ENCODE measurements around the gene GHRH.

The GHRH gene

DNA sequence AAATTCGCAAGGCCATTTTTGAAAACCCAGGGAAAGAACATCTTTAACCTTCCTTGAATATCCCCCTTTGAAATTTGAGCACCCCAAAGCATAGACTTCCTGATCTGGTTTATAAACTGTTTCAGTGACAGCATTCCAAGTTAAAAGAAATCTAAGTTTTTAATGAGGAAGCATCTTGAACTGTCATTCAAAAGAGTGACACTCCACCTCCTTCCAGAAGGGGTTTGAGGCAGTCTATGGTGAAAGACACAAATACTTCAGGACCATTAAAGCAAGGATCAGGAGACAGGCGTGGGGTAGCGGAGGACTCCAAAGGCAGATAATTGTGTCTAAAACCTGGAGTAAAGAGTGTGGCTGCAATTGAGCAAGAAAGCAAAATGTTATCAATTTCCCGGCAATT, 691 bp downstream of the GHRH start:
- DNase-seq, result no peak

DNA sequence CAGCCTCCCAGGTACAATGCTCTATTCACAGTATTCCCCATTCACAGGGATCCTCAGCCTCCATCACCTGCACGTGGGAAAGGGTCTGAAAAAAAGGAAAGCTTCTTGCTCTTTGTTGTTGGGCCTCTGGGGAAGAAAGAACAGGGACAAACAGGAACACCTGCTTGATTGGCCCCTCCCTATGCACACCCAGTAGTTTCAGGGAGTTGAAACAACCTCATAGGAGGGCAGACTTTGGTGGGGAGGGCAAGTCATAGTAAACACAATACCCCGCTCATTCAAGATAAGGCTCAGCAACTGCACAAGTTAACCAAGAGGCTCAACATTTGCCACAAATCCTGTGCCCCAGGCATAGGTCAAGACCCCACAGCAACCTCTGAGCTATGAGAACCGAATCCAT, 1.7 kb downstream of the GHRH start:
- no peak for DNase-seq

DNA sequence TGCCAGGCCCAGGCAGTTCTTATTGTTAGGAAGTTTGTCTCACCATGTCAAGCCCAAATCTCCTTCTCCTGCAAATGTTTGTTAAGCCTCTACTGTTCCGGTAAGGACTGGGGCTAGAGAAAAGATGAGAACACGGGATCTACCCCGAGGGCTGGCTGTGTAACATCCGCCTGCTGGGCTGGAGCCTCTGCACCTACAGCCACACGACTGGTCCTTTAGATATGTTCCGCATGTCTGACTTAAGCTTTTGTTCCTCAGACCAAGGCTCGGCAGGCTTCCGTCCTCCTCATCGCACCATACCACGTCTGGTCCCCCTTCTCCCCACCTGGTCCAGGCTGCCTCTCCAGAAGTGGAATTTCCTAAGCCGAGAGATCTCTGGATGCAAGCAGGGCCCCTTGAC, 2.6 kb downstream of the GHRH start:
- DNase-seq, result no peak

DNA sequence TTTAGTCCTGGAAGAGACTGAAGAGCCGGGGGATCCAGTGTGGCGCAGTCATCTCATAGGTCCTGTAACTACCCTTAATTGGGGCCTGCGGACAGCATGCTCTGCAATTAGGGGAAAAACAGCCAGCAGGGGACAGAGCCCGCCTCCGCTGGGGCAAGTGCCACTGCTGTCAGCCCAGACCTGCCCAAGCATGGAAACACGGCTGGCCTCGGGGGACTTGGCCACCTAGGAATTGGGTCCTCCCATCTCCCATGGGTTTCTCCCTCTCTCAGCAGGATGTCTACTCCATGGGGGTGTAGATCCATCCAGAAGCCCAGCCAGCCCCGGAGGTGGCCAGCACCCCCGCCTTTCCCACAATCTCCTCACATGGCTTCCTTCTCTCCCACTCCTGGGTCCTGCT, 3.6 kb downstream of the GHRH start:
- no peak for DNase-seq

DNA sequence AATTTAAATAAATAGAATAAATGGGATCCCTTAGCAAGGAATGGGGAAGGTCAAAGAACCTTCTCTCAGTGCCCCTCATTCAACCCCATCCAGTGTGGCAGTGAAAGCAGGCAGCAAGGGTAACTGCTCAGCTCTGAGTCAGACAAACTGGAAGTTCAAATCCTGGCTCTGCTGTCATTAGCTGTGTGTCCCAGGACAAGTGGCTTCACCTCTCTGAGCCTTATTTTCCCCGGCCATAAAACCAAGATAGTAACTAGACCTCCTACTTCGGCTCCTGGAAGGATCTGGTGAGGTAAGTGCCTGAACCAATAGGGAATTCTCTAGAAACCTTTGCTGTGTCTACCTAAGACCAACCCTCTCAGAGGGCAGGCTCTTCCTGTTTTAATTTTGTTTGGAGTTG, 4.1 kb downstream of the GHRH start:
- DNase-seq, result no peak

DNA sequence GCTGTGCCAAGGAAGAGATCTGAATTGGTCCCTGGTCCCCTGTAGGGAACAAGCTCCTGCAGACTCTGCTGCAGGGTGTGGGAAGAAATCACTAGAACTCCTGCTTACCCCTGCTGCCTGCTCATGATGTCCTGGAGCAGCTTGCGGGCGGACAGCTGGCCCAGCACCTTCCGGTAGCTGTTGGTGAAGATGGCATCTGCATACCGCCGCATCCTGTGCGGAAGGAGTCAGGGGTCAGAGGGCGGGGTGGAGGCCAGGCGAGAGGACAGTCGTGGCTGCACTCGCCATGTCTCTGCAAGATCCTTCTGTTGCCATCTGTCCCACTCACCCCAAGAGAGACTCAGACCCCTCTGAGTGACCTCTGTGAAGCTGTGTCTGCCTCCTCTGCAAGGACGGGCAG, 5.3 kb downstream of the GHRH start:
- no peak for DNase-seq

DNA sequence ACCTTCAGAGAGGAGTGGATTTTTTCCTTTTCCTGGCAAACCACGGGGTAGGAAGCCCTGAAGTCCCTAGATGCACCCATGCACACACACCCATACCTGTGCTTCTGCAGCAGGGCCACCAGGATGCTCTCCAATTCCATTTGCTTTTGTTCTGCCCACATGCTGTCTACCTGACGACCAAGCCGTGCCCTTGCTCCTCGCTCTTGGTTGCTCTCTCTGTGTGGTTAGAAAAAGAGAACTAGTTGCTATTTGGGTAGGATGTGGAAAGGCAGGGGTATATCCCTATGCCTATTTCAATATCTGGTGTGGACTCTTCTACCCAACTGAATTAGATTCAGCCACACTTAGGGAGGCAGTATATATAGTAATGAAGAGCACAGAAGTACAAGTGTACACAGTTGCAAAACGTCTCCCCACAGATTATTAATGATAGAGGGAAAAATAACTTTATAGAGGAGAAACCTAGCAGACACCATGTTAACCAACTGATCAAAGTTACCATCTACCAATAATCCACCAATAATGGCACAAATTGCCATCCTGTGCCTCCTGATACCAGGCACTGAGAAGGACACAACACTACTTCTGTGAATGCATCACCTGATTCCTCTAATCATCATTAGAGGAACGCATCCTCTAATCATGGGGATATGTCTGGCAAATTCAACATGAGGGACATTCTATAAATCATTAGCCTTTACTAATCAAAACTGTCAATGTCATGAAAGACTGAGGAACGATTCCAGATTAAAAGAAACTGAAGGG, 7.3 kb downstream of the GHRH start:
- DNase-seq, result no peak

DNA sequence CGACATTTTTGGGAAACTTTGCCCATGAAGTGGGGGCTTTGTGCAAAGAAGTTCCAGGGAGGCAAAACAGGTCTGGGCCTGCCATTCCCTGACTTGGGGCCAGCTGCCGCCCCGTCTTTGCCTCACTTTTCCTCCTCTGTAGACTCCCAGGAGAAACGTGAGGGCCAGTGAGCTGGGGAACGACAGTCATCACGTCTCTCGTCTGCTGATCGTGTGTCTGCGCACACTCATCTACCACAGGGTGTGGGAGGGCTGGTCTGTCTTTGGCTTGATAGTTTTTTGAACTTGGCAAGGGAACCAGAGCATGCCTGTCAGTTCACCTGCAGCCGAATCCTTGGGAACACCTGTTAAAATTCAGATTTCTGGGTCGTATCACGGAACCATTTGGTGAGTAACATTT, 8.5 kb downstream of the GHRH start:
- DNase-seq, result no peak

DNA sequence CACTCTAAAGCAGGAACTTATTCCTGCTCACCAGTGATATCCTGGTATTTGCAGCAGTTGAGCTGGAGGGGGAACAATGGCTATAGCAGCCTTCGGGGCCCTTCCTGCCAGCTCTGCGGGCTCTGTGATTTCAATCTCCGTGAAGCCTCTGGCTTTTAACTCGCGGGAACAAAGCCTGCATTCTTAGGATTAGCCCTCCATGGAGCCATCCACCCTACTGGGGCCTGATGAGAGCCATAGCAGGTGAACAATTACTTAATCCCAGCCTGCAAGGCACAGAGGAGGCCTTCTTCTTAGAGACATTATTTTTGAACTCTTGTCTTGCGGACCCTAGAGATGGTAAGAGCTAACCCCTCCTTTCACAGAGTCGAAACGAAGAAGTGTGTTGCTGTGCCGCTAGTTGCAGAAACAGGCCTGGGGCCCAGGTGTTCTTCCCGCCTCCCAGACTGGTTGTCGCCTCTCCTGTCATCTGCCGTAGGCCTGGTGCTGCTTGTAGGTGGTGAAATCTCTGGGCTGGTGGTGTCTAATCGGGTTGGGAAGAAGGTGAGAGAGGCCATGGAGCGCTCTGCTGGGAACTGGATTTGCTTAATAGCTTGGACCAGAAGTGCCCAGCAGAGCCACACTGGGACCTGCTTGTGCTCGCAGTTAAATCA, 9.7 kb downstream of the GHRH start:
- no peak for DNase-seq

DNA sequence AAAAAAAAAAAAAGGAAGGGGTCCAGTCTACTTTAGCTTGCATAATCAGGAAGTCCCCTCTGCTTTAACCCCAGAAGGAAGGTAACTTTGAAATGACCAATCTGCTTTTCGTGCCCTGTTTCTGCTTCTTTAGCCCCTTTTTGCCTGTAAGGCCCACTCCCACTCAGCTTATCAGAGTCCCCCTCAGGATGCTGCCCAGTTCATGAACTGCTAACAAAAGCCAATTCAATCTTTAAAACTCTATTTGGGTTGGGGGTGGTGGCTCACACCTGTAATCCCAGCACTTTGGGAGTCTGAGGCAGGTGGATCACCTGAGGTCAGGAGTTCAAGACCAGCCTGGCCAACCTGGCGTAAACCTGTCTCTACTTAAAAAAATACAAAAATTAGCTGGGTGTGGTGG, 12.3 kb downstream of the GHRH start:
- no peak for DNase-seq

DNA sequence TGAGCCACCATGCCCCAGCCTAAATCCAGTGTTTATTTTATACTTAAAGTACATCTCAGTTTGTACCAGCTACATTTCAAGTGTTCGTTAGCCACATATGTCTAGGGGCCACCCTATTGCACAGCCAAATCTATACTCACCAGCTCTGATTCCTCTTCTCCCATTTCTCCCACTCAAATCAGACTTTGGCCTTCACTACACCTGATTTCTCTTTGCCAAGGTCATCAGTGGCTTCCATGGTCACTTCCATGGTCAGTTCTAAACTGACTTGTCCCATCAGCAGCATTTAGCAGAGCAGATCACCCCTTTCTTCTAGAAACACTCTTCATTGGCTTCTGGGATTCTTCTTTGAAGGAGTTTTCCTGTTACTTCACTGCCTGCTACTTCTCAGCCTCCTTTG, 14.1 kb downstream of the GHRH start:
- DNase-seq, result no peak

DNA sequence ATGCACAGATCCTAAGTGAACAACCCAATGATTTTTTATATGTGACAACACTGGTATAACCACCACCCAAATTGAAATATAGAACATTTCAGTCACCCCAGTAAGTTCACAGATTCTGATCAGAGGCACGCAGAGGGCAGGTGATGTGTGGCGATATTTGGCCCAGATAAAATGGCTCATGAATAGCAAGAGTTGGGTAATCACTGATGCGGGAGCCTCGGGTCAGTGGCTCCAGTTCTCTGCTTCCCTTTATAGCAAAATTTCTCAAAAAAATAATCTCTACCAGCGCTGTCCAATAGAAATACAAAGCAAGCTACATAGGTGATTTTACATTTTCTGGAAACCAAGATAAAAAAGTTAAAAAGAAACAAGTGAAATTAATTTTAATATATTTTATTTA, 14.9 kb downstream of the GHRH start:
- no peak for DNase-seq

DNA sequence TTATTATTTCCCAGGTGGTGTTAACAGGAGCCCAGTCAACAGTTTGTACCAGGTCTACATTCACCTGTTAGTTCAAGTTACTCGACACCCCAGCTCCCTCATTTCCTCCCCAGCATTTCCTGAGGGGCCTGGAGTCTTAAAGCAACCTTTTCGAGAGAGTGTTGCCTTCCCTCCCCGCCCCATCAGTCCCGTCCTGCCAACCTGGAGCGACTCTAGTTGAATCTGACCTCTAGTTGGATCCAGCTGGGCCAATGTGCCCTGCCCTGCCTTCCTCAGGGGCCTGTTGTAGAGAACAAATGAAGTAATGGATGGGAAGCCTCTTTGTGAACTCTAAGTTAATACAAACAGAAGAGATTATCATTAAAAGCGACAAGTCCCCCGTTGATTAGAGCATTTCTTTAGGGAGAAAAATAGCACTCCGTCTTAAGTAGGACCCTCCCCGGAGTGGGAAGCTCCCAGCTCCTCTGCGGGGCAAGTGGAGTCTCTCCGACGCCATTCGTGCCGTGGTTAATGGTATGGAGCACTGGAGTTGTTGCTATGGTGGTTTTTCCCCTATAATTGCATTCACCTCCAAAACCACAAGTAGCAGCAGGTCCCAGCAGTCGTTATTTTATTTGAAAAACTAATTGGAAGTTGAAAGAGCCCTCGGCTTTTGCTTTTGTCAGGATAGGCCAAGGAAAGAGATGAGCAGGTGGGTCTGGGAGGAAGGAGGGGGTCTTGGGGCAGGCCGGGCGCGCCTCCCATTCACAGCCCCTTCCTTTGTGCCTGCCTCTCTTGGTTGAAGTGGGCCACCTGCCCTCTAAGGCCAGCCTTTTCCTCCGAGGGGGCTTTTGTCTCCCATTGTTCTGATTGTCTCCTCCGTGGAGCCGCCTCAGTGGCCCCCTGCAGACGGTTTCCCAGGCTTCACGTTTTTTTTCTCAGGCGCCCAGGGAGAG, 16.1 kb downstream of the GHRH start:
- no peak for DNase-seq

DNA sequence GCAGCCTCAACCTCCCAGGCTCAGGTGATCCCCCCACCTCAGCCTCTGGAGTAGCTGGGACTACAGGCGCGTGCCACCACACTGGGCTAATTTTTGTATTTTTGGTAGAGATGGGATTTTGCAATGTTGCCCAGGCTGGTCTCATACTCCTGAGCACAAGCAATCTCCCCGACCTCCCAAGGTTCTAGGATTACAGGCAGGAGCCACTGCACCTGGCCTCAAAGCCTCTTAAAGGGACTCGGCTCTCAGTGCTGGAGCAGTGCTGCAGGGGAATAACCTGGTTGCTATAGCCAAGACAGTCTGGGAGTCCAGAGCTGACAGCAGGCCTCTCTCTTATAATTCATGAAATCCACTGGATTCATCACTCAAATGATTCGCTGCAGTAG, 17.0 kb downstream of the GHRH start:
- DNase-seq, result no peak

DNA sequence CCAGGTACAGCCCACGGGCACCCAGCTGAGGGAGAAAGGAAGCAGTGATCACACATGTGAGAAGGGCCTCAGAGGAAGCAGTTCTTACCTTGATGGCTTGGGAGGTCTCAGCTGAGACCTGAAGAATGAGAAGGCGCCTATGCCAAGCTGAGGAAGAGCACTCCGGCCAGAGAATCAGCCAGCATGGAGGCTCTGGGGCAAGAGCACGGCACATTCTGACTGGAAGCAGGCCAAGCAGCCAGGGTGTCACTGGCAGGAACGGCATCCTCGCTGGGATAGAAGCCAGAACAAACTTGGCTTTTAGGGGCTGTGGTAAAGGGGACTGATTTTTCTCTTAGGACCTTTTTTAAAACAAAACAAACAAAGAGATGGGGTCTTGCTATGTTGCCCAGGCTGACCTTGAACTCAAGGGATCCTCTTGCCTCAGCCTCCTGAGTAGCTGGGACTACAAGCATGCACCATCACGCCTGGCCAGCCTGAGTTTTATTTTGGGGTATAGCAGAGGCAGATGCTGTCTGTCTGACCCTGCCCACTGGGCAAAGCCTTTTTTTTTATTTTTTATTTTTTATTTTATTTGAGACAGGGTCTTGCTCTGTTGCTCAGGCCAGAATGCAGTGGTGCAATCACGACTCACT, 17.6 kb downstream of the GHRH start:
- DNase-seq, result no peak

DNA sequence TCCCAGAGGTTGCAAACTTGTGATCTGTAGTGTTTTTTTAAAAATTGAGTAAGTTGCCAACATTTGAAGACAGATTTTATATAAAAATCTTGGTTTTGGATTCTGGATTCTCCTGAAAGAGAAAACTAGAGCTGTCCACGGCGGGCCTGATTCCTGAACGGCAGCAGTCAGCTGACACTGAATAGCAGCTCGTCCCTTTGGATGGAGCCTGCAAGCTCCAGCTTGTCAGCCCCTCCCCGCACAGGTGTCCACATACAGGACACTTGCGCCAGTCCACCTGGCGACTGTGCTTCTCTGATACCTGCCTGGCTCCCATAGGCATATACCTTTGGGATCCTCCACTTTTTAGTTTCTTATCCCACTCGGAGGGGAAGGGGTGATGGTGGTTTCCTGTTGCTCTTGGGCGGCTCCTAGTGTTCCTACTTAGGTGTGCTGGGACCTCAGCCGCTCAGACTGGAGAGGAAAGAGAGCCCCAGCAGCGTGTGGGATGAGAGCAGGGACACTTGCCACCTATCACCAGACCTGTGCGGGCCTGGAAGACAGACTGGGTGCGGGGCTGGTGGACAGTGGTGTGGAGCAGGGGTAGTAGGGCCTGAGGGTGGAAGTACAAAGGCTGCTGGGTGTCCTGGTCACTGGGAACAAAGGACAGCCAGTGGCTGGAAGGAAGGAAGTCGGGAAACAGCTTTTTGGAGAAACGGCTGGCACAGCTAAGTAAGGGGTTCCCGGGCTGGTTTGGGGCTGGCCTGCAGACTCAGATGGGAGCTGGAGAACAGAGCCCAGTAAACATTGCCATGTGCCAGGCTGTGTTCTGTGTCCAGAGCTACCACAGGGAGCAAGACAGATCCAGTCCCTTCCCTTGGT, 18.3 kb downstream of the GHRH start:
- no peak for DNase-seq

DNA sequence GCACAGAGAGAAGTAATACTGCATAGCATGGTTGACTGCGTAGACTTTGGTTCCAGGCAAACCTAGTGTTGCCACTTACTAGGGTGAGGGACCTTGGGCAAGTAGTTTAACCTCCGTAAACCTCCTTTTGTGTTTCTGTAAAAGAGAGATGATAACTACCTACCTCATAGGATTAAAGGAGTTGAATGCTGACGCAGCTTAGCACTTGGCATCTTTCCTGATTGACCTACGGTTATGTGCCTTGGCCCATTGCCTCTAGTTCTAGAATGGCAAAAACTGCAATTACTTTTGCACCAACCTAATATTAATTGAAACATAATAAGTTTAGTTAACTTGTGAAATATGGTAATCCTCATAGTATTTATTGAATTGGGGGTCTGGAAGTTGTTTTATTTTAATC, 19.1 kb downstream of the GHRH start:
- no peak for DNase-seq

DNA sequence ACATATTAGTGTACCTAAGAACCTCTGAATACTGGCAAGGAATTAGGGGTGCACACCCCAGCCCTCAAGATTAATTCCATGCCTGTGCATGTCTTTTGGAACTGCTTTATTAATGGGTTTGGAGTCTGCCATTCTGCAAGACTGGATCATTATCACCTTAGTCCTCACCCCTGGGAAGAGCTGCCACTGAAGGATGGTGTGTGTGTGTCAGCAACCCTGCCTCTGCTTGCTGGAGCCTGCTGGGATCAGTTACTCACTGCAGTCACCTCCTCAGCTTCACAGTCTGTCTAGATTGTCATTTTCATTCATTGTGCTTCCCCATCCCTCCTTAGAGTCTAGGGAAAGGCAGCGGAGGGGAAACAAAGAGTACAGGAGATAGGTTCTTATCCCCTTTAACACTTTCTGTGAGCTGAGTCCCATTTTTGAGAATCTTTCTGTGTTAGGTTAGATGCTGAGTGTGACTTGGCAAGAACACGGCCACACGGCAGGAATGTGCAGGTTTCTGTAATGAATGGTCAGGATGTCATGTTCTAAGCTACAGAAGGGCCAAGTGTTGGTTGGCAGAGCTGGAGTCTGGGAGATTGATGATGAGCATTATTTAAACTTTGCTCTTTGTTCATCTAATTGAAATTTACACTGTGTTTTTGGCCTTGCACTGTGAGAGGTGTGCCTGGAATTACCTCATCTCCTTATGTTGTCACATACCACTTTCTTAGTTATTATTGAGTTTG, 21.1 kb downstream of the GHRH start:
- no peak for DNase-seq

DNA sequence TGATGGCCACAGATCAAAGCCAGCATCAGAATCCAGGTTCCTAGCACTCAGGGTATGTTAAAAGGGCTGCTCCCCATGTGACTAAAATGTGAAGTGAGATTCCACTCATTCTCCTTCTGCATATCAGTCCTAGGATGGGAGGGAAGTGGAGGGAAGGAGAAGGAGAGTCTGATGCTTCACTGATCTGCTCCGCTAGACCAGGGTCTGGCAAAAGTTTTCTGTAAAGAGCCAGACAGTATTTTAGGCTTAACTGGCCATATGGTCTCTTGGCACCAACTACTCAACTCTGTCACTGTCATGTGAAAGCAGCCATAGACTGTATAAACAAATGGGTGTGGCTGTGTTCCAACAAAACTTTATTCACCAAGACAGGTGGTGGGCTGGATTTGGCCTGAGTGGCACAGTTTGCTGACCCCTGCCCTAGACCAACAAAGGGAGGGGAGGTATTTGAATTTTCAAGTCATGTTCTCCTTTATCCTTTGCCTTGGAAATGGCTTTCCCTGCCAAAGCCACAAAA, 22.6 kb downstream of the GHRH start:
- no peak for DNase-seq

DNA sequence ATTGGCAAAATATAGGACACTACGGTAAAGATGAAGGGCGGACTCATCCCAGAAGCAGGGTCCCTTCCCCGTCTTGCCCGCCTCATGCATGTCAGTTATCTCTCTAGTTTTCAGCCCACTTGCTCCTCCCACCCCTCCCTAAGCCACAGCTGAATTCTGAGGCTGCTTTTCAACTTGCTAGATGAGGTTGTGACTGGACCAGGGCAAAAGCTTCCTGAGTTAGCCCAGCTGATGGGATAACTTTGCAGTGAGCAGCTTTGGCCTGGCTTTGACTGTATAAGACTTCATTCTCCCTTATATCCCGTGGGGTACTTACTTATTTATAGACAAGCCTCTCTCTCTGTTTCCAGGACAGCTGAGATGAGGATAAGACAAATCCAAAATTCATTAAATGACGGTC, 23.2 kb downstream of the GHRH start:
- no peak for DNase-seq

DNA sequence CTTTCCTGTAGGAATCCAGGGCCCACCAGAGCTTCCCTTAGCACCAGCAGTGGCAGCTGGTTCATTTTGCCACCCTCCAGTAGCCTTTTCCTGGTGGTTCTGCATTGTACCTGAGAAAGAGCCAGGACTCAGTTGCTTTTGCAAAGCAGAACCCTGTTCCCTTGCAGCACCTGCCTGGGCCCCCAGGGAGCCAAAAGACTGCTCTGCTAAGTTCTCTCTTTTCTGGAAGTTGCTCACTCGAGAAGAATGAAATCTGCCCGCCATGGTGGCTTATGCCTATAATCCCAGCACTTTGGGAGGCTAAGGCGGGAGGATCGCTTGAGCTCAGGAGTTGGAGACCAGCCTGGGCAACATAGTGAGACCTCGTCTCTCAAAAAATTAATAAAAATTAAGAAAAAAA, 24.0 kb downstream of the GHRH start:
- no peak for DNase-seq
